H7 (cell line): Measurements from ENCODE around the gene RPS21. TPM values are rescaled to one million over a fixed set of nuclear protein-coding genes. Genes with fewer than 3 reads are reported as not detected.
"Not testable (repeated sequence)": the region's sequence is repeated elsewhere in the genome, so short reads cannot be mapped to it uniquely, and the experiment has no call there.

Source experiments
- DNase-seq: peaks from one replicate; pipeline ENCODE4 v3.0.0; 2012
- H3K27me3 ChIP-seq: 2 replicates; pipeline ENCODE4 v1.6.0; 2011; ENCODE audit warnings: mild to moderate bottlenecking, low read length; ENCODE audit not compliant: control insufficient read depth, insufficient read depth
- H3K36me3 ChIP-seq: replicated peaks from 2 replicates; pipeline ENCODE4 v1.5.1; 2011; ENCODE audit warnings: low read length; ENCODE audit not compliant: control insufficient read depth, insufficient read depth
- H3K4me3 ChIP-seq: 2 replicates; pipeline ENCODE4 v1.5.1; 2011; ENCODE audit warnings: low read depth, mild to moderate bottlenecking, control low read depth, low read length, moderate library complexity; ENCODE audit not compliant: insufficient read depth
- total RNA-seq: library from RNA; depleted of rRNA; stranded (reverse); fragments of >200 nt; shearing (Covaris generic); gene quantifications from 2 replicates; pipeline ENCODE4 v1.2.3, GENCODE V29; 2014

RPS21 gene
- total RNA-seq, 1 experiment from 2014 or later, result 1,118 TPM

DNA sequence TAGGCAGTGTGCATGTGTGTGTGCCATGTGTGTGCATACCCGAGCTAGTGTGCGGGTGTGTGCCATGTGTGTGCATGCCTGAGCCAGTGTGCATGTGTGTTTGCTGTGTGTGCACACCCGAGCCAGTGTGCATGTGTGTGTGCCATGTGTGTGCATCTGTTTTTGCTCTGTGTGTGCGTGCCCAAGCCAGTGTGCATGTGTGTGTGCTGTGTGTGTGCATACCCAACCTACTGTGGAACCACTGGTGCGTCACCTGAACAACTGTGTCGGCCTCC is 34.8 kb downstream of the RPS21 start:
- DNase-seq, result no peak
- H3K36me3 ChIP-seq, result no peaks in the 10 kb centered on the region
- H3K4me3 ChIP-seq, result no peak overlapping the region
- no peaks in the 10 kb centered on the region for H3K27me3 ChIP-seq

DNA sequence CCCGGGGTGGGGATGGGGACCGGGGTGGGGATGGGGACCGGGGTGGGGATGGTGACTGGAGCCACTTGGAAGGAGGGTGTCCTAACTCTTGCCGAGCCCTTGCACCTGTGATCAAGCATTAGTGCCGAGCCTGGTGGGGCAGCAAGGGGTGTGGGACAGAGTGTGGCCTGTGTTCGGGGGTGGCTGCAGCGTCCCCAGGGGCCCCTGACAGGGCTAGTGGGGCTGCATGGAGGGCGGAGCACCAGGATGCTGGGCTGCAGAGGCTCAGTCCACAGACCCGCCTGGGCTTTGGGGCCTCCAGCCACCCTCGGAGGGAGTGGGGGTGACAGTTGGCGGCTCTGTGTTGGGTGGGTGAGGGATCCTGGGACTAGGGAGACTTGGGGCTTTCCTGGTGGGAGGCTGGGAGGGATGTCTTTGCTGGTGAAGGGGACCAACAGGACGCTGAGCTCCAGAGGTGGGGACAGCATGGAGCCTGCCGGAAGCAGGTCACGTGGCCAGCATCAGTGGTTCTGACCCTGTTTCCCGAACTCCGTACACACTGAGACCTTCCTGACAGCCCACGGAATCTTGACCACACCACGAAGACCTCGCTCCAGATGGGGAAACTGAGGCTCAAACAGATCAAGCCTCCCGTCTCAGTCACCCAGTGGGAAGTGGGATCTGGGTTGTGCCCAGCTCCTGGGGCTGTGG is 35.9 kb downstream of the RPS21 start:
- no peaks in the 10 kb centered on the region for H3K27me3 ChIP-seq
- H3K4me3 ChIP-seq, result no peak overlapping the region
- DNase-seq, result no peak
- H3K36me3 ChIP-seq, result no peaks in the 10 kb centered on the region

DNA sequence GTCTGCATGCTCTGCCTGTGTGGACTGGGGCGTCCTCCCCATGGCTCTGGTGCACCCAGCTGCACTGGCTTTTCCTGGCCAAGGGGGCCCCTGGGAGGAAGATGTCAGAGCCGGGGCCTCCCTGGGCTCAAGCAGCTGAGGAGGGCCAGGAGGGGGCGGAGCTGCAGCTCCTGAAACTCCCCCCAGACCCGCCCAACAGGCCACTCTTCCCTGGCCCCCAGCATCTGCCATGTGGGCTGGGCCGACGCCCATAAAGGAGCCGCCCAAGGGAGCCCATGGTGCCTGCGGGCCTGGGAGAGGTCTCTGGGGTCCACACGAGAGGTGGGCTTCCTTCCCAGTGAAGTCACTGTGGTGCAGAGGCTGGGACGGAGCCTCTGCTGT is 36.4 kb downstream of the RPS21 start:
- Histone ChIP-seq H3K4me3 (no peak overlapping the region), H3K27me3 (no peaks in the 10 kb centered on the region), H3K36me3 (no peaks in the 10 kb centered on the region)
- peak; percentile 80 for DNase-seq

DNA sequence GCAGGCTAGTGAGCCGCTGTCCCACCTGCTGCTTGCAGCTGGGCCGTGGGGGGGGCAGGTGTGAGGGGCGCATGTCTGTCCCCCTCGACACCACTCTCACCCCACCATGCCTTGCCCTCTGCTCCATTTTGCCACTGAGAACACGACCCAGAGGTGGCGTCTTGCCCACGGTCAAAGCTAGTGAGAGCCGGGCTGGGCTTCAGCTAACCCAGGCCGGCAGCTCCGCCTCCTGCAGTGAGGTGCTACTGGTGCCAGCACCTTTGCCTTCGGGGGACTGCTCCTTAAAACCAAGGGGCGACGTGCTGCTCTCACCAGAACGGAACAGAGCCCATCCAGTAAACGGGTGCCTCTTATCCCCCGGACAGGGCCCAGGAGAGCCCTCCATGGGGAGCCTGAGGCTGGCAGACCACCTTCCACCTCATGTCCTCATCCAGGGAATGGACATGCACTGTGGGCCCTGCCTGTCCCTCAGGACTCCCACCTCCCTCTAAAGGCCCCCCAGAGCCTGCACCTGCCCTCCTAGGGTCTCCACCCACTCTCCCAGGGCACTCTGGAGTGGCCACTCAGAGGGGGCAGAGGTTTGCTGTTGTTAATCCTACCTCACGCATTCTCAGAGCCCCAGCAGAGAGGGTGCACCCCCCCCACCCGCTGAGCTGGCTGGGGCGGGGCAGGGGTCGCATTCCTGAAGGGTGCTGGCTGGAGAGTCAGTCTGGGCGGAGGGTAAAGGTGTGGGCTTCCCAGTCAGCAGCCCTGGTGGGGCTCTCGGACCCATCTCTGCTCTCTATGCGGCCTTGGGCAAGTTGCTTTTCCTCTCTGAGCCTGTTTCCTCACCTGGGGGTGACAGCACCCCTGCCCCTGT is 37.6 kb downstream of the RPS21 start:
- Histone ChIP-seq H3K36me3 (no peaks in the 10 kb centered on the region), H3K4me3 (no peak overlapping the region), H3K27me3 (no peaks in the 10 kb centered on the region)
- no peak for DNase-seq

DNA sequence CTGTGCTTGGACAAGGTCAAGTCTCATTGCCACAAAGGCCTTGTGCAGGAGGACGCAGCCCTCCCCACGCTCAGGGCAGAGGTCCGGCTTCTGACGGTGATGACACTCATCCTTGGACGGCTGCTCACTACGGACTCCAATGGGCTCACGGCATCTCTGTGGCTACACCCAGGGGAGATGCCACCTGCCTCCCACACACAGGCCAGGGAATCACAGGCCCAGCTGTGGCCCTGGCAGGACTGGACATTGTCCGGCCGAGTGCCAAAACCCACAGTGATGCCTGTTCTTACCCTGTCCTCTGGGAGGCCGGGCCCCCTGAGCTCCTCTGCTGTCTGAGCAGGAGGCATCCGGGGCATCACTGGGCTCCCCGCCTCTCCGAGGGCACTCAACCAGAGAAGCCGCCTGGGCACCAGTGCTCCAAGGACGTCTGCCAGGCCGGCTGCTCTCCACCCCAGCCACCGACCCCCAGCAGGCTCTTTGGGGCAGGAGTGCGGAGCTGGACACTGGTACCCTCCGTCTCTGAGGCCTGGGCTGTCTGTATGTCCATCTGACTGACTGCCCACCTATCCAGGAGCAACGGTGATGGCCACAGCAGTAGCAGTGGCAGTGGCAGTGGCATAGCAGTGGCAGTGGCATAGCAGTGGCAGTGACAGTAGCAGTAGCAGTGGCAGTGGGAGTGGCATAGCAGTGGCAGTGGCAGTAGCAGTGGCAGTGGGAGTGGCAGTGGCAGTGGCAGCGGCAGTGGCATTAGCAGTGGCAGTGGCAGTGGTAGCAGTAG is 38.6 kb downstream of the RPS21 start:
- Histone ChIP-seq H3K27me3 (no peaks in the 10 kb centered on the region), H3K36me3 (no peaks in the 10 kb centered on the region), H3K4me3 (no peak overlapping the region)
- no peak for DNase-seq

DNA sequence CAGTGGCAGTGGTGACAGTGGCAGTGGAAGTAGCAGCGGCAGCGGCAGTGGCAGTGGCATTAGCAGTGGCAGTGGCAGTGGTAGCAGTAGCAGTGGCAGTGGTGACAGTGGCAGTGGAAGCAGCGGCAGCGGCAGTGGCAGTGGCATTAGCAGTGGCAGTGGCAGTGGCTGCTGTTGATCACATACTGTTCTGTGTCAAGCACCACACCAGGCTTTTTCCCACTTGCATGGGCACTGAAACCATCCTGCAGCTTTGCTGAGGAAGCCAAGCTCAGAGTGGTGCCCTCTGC is 39.1 kb downstream of the RPS21 start:
- not testable (repeated sequence) for H3K4me3 ChIP-seq, H3K27me3 ChIP-seq, DNase-seq, H3K36me3 ChIP-seq

DNA sequence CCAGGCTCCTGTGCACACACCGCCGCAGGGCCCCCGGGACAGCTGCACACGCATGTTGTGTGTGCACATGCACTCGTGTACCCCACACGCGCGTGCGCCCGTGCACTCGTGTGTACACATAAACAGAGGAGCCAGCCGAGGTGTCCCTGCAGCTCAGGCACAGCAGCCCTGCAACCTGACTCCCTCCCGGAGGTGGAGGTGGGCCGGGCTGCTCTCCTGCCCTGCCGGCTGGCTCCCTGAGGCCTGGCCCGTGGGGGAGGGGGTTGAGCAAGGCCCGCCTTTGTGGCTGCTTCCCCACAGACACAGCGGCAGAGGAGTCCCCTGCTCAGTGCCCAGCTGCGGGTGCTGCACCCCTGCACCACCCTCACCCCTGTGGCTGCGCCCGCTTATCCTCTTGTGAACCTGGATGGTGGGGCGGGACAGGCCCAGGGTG is 39.8 kb downstream of the RPS21 start:
- peak; percentile 94 for DNase-seq
- no peaks in the 10 kb centered on the region for H3K27me3 ChIP-seq
- H3K36me3 ChIP-seq, result no peaks in the 10 kb centered on the region
- H3K4me3 ChIP-seq, result no peak overlapping the region

DNA sequence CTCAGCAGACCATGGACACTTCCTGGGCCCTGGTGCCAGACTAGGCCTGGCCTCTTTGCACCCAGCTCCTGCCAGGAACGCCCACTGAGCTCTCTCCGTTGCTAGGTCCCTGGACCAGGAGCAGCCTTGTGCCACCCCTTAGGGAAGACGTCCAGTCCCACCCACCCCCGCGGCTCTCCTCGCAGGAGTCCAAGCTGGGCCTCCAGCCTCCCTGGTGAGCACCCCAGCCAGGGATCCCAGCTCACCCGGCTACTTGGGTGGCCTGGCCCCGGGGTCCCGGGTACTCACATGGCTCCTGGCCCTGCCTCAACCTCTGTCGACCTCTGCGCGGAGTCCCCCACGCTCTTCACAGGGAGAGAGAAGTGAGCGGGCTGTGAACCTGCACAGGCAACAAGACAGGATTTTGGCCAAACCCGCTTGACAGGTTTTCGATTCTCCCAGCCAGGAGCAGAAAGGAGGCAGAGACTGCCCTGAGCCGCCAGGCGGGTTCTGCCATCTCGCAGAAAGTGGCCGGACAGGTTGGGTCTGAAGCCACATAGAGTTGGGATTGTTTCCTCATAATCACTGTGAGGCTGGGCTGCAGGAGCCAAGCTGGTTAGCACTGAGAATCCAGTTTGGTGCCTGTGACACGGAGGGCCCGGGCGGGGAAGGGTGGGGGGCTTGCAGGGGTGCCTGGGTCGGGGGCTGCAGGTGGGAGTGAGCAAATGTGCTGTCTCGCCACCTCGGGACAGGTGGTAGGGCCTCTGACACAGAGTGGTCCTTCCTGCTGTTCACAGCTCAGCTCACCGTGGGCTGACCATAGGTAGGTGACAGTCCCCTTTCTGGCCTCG is 40.5 kb downstream of the RPS21 start, which contains the start of gene RBBP8NL:
TSS of gene RBBP8NL (minus strand) at position 368 of the 830 bp plus-strand sequence. CDS start 7,892 bp downstream, outside the sequence.
- Histone ChIP-seq H3K27me3 (no peaks in the 10 kb centered on the region), H3K4me3 (no peak within 1 kb of the TSS), H3K36me3 (no peaks in the 10 kb centered on the region)
- DNase-seq, result peak; percentile 90

DNA sequence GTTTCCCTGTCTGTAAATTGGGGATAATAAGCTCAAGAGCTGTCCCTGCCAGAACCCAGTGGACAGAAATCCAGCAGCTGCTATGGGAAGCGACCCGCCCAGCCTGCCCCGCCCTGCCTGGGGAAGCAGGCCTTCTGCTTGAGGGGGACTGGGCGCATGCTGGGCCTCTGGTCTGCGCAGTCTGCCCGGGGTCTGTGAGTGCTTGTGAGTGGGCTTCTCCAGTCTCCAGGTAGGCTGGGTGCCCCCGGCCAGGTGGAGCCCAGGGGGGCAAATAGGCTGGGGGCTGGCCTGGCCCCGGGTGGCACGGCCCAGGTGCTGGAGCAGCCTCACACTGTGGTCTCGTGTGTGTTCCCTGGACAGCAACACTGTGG is 41.1 kb downstream of the RPS21 start:
- H3K4me3 ChIP-seq, result no peak overlapping the region
- DNase-seq, result no peak
- no peaks in the 10 kb centered on the region for H3K36me3 ChIP-seq
- H3K27me3 ChIP-seq, result no peaks in the 10 kb centered on the region

DNA sequence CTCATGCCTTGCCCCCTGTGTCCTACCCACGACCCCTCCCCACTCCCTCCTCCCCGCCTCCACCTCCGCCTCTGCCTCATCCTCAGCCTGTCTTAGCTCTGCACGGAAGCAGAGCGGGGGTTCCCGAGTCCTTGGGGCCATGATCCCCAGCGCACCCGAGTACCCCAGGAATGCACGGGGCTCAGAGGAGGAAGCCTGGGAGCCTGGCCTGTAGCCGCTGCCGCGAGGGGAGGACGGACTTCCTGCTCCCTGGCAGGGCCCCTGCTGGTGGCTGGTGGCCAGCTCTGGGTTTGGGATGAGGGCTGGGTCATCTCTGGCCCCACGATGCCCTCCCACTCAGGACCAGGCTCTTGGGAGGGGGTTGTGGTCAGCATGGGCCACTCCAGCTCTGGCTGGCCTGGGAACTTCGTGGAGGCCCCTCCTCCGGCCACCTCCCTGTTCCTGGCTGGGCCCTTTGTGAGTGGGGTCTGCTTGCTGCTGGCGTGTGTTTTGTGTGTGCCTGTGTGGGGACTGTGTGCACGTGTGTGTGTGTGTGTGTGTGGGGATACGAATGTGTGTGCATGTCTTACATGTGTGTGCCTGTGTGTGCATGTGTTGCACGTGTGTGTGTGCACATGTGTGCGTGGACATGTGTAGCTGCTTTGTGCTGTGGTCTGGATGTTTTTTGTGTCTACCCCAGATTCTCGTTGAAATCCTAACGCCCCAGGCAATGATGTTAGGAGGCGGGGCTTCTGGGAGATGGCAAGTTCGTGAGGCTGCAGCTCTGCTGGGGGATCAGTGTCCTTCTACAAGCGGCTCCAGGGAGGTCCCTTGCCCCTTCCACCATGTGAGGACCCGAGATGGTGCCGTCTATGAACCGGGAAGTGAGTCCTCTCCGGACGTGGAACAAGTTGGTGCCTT is 41.7 kb downstream of the RPS21 start:
- DNase-seq, result no peak
- Histone ChIP-seq H3K27me3 (no peaks in the 10 kb centered on the region), H3K4me3 (no peak overlapping the region), H3K36me3 (no peaks in the 10 kb centered on the region)

DNA sequence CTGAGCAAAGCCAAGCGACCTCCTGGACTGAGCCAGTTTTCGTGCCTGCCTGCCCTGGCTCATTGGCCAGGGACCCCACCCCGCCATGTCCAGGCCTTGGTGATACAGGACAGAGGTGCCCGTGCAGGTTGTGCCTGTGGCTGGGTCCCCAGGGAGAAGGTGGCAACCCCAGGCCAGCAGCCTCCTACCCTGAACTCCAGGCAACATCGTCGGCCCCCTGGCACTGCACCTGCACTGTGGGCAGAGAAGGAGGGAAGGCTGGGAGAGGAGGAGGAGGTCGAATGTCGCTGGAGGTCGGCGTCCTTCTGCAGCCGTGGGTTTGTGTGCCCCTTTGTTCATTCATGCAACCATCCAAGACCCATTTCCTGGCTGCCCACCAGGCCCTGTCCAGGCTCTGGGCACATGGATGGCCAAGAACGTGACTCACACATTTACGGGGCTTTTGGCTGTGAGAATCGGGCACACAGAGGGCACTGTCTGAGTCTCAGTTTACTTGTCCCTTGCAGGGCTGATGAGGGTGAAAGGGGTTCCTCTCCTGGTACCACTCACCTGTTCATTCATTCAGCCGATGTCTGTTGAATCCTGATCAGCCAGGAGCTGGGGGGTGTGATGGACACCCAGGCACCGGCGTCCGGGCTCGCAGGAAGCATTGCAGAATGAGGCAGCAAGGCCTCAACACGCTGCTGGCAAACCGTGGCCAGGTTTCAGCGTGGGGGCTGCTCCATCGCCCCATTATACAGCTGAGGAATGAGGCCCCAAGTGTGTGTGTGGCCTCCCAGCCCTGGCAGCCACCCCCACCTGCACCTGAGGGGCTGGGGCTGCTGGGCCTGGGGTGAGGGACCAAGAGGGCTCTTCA is 42.8 kb downstream of the RPS21 start:
- Histone ChIP-seq H3K27me3 (no peaks in the 10 kb centered on the region), H3K36me3 (no peaks in the 10 kb centered on the region), H3K4me3 (no peak overlapping the region)
- no peak for DNase-seq

DNA sequence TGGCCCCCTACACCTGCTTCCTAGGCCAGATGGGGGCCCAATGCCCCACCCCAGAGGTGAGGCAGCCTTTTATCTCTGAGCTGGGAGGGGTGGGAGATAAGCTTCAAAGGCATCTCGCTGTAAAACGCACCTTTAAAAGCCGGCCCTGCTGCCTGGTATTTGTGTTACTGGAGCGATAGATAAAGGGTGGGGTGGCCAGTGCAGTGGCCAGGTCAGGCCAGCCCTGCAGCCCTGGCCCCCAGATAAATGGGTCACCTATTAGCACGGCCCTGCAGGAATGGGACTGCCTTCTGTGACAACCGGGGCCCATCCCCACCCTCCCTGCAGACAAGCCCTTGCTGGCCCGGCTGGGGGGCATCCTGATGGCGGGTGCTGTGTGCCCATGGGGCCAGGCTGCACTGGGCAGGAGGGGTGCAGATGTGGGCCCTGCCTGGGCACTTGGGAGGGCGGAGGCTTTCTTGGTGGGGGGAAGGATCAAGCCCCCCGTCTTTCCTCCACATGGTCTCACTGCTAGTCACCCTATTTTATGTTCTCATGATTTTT is 43.5 kb downstream of the RPS21 start:
- no peaks in the 10 kb centered on the region for H3K36me3 ChIP-seq
- no peak for DNase-seq
- no peaks in the 10 kb centered on the region for H3K27me3 ChIP-seq
- no peak overlapping the region for H3K4me3 ChIP-seq
